ENCODE data around the gene VDR.
"Not testable (repeated sequence)": the region's sequence is repeated elsewhere in the genome, so short reads cannot be mapped to it uniquely, and the experiment has no call there.

Gene VDR

GRCh38 chr12:47843226-47843980 is 61.4 kb downstream of the VDR start:
- DNase-seq: no peak

GRCh38 chr12:47842543-47842942 is 62.3 kb downstream of the VDR start:
- not testable (repeated sequence) for DNase-seq

DNA sequence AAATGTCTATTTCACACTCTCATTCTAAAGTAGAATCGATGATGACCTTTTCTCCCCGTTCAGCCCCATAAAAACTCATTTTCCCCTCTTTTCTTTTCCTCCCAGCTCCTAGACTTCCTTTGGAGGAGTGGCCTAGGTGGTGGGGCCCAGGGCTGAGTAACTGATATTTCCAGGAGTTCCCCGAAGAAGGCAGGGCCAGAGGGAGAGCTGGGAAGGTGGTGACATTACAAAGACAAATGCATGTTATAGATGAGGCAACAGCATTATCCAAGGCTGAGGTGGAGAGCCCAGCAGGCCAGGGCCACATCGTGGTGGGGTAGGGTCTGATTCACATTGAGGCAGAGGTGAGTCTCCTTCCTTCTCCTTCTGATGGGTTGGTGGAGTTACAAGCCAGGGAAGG is 62.9 kb downstream of the VDR start:
- DNase-seq: no peak

- no peak for DNase-seq
These were observed 63.3 kb downstream of the VDR start for GRCh38 chr12:47841501-47841900.

- no peak for DNase-seq
These were observed 64.2 kb downstream of the VDR start for GRCh38 chr12:47840571-47840970.

GRCh38 chr12:47839214-47839876 is 65.4 kb downstream of the VDR start:
- no peak for DNase-seq

DNA sequence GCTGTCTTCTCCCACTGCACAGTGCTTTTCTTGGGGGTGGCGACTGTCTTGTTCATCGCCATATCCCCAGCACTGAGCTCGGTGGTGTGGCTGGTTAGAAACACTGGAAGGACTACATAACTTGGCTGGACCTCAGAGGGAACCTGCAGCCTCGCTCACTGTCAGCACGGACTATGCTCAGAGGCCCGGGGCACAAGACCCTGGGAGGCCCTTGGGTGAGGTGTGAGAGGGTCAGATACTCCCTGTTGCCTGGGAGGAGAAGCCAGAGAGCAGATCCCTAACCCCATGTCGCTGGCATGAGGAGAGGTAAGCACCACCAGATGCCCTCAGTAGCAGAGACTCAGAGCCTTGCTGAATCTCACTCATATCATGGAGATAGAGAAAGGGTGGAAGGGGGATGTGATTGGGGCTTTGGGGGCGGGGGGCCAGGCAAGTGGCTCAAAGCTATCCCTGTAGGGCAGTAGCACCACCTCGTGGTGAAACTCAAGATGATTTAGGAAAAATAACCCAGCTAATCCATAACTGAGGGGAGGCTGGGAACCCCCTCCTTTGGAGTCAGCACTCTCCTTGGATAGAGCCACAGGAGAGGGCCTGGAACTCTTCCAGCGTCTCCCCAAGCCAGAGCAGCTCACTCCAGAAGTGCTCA is 66.4 kb downstream of the VDR start:
- no peak for DNase-seq

- DNase-seq: no peak
These were observed 67.3 kb downstream of the VDR start for GRCh38 chr12:47837190-47838171.

DNA sequence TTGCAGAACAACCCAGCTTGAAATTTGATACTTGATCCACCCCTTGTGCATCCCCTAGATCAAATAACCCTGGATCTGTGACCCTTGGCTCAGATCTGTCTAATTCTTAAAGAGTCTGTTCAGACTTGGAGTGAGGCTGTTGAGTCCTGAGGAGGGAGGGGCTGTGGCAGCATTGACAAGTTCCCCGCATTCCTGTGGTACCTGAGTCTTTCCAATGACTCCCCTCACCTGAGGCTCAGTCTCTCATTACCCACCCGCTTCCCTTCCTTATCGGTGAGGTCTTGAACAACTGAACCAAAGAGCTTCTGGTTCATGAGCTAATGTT is 69.0 kb downstream of the VDR start:
- DNase-seq: no peak

- DNase-seq: no peak
These were observed 69.6 kb downstream of the VDR start for GRCh38 chr12:47835006-47835830.

GRCh38 chr12:47834199-47834903 is 70.4 kb downstream of the VDR start:
- DNase-seq: no peak

DNA sequence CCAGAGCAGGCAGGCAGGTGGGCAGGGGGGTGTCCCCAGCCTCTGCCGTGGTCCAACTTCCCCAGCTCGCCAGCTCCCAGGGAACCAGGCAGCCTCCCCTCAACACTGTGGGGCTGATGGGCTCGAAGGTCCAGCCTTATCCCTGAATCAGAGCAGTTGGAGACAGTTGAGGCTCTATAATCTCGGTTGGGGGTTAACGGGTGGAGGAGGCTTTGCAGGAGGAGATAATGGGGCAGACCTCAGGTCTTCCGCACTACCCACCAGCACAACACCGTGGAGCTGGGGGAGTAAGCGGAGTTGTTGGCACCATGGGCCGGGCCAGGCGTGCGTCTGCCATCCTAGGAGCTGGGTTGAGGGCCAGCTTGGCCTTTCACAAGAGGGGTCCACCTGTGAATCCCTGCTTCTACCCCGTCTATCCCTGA is 71.2 kb downstream of the VDR start:
- no peak for DNase-seq

- no peak for DNase-seq
These were observed 72.4 kb downstream of the VDR start for GRCh38 chr12:47832263-47832933.

DNA sequence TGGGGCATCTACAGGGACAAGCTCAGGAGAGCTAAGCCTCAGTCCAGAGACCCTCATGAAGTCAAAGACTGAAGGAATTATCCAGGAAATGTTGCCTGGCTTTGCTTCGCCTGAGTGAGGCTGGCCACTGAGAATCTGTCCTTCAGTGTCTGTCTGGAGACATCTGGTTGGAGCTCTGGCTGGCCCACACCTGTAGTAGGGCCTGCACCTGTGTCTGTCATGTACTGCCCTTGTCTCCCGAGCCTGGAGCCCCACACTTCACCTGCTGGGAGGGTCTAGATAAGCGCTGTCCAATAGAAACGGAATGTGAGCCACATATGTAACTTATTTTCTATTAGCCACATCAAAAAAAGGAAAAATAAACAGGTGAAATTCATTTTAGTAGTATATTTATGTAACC is 75.2 kb downstream of the VDR start:
- DNase-seq: no peak

DNA sequence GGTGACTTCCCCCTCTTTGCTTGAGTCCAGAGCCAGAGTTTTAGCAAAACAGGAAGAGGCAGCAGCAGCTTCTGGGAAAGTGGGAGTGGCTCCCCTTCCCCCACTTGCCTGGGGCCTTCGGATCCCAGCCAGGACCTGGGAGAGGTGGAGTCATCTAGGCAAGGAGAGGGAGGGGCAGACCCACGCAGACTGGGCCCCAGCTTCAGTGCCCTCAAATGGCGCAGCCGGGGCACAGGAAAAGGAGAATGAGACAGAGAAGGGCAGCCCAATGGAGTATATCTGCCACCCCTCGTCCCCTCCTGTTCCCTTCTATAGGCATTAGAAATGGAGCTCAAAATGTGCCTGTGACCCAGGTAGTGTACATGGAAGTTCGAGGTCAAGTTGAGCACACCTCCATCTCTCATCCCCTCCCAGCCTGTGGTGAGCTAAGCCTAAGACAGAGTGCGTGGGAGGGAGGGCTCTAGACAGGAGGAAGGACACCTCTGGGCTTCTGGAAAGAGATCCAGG is 75.8 kb downstream of the VDR start:
- no peak for DNase-seq

GRCh38 chr12:47828008-47828975 is 76.5 kb downstream of the VDR start:
- no peak for DNase-seq

DNA sequence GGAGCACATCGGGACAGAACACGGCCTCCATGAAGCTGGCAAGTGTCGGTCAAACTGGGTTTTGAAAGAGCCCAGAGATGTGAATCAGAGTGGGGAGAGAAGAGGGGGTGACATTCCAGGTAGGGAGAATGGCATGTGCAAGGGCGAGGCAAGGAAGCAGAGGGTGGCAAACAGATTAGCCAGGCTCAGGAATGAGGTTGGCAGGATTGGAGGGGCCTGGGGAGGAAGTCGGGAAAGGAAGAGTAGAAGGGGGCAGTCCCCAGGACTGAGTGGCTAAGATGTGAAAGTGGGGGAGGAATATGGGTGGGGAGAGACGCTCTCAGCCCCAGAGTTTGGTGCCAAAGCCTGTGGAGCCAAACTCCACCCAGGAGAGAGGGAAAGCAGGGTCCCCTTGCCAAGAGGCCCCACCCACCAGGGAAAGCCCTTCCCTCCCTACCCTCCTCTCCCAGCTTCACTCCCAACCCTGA is 79.6 kb downstream of the VDR start:
- no peak for DNase-seq

DNA sequence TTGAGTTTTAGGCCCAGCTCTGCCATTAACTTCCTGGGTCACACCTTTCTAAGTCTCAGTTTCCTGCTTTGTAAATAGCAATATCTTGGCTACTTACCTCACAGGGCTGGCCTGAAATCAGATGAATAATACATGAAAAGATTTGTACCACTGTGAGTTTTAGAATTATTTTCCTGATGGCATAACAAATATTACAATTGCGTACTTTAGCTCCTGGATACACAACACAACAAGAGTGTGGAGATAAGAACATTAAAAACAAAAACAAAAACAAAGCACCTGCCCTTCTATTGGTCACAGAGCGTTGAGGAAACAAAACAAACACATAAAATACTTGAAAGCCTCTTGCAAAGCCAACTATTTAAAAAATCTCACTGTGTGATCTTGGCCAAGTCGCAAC is 80.2 kb downstream of the VDR start:
- DNase-seq: no peak

DNA sequence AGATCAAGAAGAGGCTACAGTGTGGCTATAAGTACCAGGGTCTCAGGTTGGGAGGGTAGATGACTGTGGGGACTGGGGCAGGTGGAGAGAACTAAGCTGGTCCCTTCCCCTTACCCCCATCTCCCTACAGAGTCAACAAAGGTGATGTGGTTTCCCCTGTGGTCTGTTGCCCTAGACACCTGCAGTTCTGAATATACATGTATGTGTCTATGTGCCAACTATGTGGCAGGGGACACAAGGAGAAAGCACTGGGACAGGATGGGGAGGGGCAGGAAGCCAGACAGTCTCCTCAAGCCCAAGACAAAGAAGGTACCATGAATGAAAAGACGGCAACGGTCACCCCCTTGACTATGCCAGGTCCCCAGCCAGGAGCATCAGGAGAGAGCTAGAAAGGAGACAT is 80.6 kb downstream of the VDR start:
- no peak for DNase-seq

Data from DMS 273 treated with DMSO at 0.1 percent for 48 hours (cell line).